ENCODE results near the gene EPHB1.

Gene EPHB1

DNA sequence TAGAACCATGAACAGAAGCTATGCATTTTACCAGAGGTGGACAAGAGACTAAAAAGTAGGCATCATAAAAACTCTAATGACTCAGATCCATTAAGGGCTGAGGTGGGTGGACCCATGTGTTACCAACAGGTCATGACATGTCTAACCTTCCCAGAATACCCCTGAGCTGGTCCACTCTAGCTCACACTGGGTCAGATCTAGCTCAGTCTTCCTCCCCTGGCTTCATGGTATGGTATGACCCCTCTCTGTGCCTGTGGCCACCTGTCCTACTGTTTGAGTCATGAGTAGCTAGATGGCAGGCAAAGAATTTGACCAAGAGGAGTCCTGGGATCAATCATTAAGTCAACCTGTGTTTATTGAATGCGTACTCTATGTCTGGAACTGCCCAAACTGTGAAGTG is 340.4 kb downstream of the EPHB1 start:
- no peak overlapping the region for H3K14ac ChIP-seq (ENCODE audit: low read length in 2 of 2)
- no peaks in the 10 kb centered on the region for H3K79me1 ChIP-seq (replicated peaks; ENCODE audit: low read length, poor library complexity, severe bottlenecking)
- H4K91ac ChIP-seq (ENCODE audit: low read length), result no peak overlapping the region
- H4K8ac ChIP-seq (ENCODE audit: low read length), result no peak overlapping the region
- H2BK12ac ChIP-seq (ENCODE audit: low read length in 2 of 2), result no peak overlapping the region
- no peak overlapping the region for H3K18ac ChIP-seq (ENCODE audit: low read depth in 1 of 2, low read length in 2 of 2)
- peaks cover 0 to 3% of the 10 kb centered on the region in 2 experiments for H3K36me3 ChIP-seq (ENCODE audit: control insufficient read depth in 1 of 2, insufficient read depth in 2 of 2, low read depth in 1 of 2, low read length in 2 of 2)
- H3K4me2 ChIP-seq (ENCODE audit: low read length, poor library complexity, severe bottlenecking), result no peak overlapping the region
- no peak overlapping the region for H2BK15ac ChIP-seq (ENCODE audit: low read depth, poor library complexity, severe bottlenecking)
- no peak overlapping the region for H3K27ac ChIP-seq (ENCODE audit: low read length, poor library complexity, severe bottlenecking)
- no peak overlapping the region for H3K23ac ChIP-seq (ENCODE audit: low read length in 2 of 2)
- H3K9ac ChIP-seq (ENCODE audit: low read length), result no peak overlapping the region
- no peaks in the 10 kb centered on the region for H3K4me1 ChIP-seq (ENCODE audit: control insufficient read depth, insufficient read depth, low read depth, low read length)
- H3K4ac ChIP-seq (ENCODE audit: low read depth in 1 of 2, low read length in 2 of 2), result no peak overlapping the region
- H2AK5ac ChIP-seq (ENCODE audit: low read length, severe bottlenecking), result no peak overlapping the region
- no peak overlapping the region for H2BK120ac ChIP-seq (ENCODE audit: low read depth, low read length)
- no peaks in the 10 kb centered on the region for H3K27me3 ChIP-seq (ENCODE audit: control insufficient read depth in 1 of 2, insufficient read depth in 1 of 2, low read length in 2 of 2)
- H2AFZ ChIP-seq (ENCODE audit: low read depth, low read length), result no peak overlapping the region
- H2BK5ac ChIP-seq (ENCODE audit: low read depth, low read length, poor library complexity, severe bottlenecking), result no peak overlapping the region
- H3K9me3 ChIP-seq (ENCODE audit: control insufficient read depth, low read length), result no peaks in the 10 kb centered on the region
- WGBS, result 67% methylated on average over 1 of the region's 1 CpG
- DNase-seq, result no peak
- no peak overlapping the region for H3K4me3 ChIP-seq (ENCODE audit: insufficient read depth in 1 of 2, low read depth in 1 of 2, low read length in 2 of 2)

DNA sequence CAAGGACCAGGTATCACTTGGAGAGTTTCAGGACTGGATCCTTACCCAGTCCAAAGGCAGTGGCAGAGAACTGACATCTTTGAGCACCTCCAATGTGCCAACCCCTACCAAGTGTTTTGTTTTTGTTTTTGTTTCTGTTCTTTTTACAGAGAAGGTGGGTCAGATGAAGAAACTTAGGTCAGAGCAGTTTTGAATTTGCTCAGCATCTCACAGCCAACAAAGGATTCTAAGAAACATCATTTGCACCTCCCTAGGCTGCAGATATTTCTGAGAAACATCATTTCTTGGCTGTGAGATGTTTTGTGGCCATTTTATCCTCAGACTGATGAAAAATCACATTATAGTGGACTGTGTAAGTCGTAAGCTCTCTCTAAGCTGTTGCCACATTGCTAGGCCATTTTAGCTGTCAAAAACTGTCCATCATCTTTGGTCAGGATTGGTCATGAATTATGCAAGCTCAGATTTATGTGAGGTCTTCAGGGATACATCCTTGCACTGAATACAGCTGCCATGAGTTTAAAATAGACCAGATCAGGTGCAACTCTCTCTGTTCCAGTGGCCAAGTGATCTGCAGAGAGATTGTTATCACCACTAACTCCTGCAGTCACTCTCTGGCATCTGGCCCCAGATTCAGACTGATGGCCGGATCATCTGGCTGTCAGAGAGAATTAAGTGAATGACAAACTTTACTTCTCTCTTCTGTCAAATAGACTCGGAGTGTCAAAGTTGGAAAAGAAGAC is 341.5 kb downstream of the EPHB1 start:
- H2BK12ac ChIP-seq (ENCODE audit: low read length in 2 of 2), result no peak overlapping the region
- no peak overlapping the region for H3K9ac ChIP-seq (ENCODE audit: low read length)
- H3K9me3 ChIP-seq (ENCODE audit: control insufficient read depth, low read length), result no peaks in the 10 kb centered on the region
- no peak overlapping the region for H2AFZ ChIP-seq (ENCODE audit: low read depth, low read length)
- no peak overlapping the region for H2BK120ac ChIP-seq (ENCODE audit: low read depth, low read length)
- H3K4ac ChIP-seq (ENCODE audit: low read depth in 1 of 2, low read length in 2 of 2), result no peak overlapping the region
- H3K4me3 ChIP-seq (ENCODE audit: insufficient read depth in 1 of 2, low read depth in 1 of 2, low read length in 2 of 2), result no peak overlapping the region
- H3K4me1 ChIP-seq (ENCODE audit: control insufficient read depth, insufficient read depth, low read depth, low read length), result no peaks in the 10 kb centered on the region
- peaks cover 0 to 3% of the 10 kb centered on the region in 2 experiments for H3K36me3 ChIP-seq (ENCODE audit: control insufficient read depth in 1 of 2, insufficient read depth in 2 of 2, low read depth in 1 of 2, low read length in 2 of 2)
- H3K18ac ChIP-seq (ENCODE audit: low read depth in 1 of 2, low read length in 2 of 2), result no peak overlapping the region
- no peak overlapping the region for H4K91ac ChIP-seq (ENCODE audit: low read length)
- H3K27me3 ChIP-seq (ENCODE audit: control insufficient read depth in 1 of 2, insufficient read depth in 1 of 2, low read length in 2 of 2), result no peaks in the 10 kb centered on the region
- H2AK5ac ChIP-seq (ENCODE audit: low read length, severe bottlenecking), result no peak overlapping the region
- no peak overlapping the region for H3K14ac ChIP-seq (ENCODE audit: low read length in 2 of 2)
- no peak overlapping the region for H3K27ac ChIP-seq (ENCODE audit: low read length, poor library complexity, severe bottlenecking)
- no peak for DNase-seq
- no peak overlapping the region for H3K23ac ChIP-seq (ENCODE audit: low read length in 2 of 2)
- no peak overlapping the region for H2BK5ac ChIP-seq (ENCODE audit: low read depth, low read length, poor library complexity, severe bottlenecking)
- H2BK15ac ChIP-seq (ENCODE audit: low read depth, poor library complexity, severe bottlenecking), result no peak overlapping the region
- no peak overlapping the region for H4K8ac ChIP-seq (ENCODE audit: low read length)
- H3K79me1 ChIP-seq (replicated peaks; ENCODE audit: low read length, poor library complexity, severe bottlenecking), result no peaks in the 10 kb centered on the region
- 51% methylated on average over 3 of the region's 3 CpGs for WGBS
- H3K4me2 ChIP-seq (ENCODE audit: low read length, poor library complexity, severe bottlenecking), result no peak overlapping the region

DNA sequence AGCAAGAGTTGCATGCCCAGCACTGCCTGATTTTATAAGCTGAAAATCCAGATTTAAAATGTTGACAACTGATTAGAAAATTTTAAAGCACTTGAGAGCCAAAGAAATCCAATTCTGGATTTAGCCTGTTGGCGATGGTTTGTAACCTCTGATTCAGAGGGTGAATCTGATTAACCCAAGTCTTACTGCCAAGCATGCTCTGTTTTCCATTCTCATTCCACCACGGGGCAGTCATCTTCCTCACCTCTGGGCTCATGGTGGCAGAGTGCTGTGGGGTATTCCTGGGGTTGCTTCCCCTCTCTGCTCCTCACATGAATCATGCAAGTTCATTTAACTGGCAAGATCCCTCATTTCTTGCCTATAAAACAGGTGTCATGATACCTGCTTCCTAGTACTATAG is 342.2 kb downstream of the EPHB1 start:
- no peak overlapping the region for H3K4me2 ChIP-seq (ENCODE audit: low read length, poor library complexity, severe bottlenecking)
- no peak overlapping the region for H3K14ac ChIP-seq (ENCODE audit: low read length in 2 of 2)
- no peak overlapping the region for H3K18ac ChIP-seq (ENCODE audit: low read depth in 1 of 2, low read length in 2 of 2)
- no peak overlapping the region for H3K4ac ChIP-seq (ENCODE audit: low read depth in 1 of 2, low read length in 2 of 2)
- no peaks in the 10 kb centered on the region for H3K79me1 ChIP-seq (replicated peaks; ENCODE audit: low read length, poor library complexity, severe bottlenecking)
- H3K9ac ChIP-seq (ENCODE audit: low read length), result no peak overlapping the region
- H4K8ac ChIP-seq (ENCODE audit: low read length), result no peak overlapping the region
- H3K9me3 ChIP-seq (ENCODE audit: control insufficient read depth, low read length), result no peaks in the 10 kb centered on the region
- no peaks in the 10 kb centered on the region for H3K4me1 ChIP-seq (ENCODE audit: control insufficient read depth, insufficient read depth, low read depth, low read length)
- H3K4me3 ChIP-seq (ENCODE audit: insufficient read depth in 1 of 2, low read depth in 1 of 2, low read length in 2 of 2), result no peak overlapping the region
- WGBS, result 51% methylated on average over 2 of the region's 2 CpGs
- no peak overlapping the region for H2BK15ac ChIP-seq (ENCODE audit: low read depth, poor library complexity, severe bottlenecking)
- H3K27me3 ChIP-seq (ENCODE audit: control insufficient read depth in 1 of 2, insufficient read depth in 1 of 2, low read length in 2 of 2), result no peaks in the 10 kb centered on the region
- DNase-seq, result no peak
- peaks cover 0 to 3% of the 10 kb centered on the region in 2 experiments for H3K36me3 ChIP-seq (ENCODE audit: control insufficient read depth in 1 of 2, insufficient read depth in 2 of 2, low read depth in 1 of 2, low read length in 2 of 2)
- H3K23ac ChIP-seq (ENCODE audit: low read length in 2 of 2), result no peak overlapping the region
- no peak overlapping the region for H4K91ac ChIP-seq (ENCODE audit: low read length)
- no peak overlapping the region for H2AK5ac ChIP-seq (ENCODE audit: low read length, severe bottlenecking)
- H2BK120ac ChIP-seq (ENCODE audit: low read depth, low read length), result no peak overlapping the region
- no peak overlapping the region for H2BK5ac ChIP-seq (ENCODE audit: low read depth, low read length, poor library complexity, severe bottlenecking)
- H2AFZ ChIP-seq (ENCODE audit: low read depth, low read length), result no peak overlapping the region
- no peak overlapping the region for H3K27ac ChIP-seq (ENCODE audit: low read length, poor library complexity, severe bottlenecking)
- no peak overlapping the region for H2BK12ac ChIP-seq (ENCODE audit: low read length in 2 of 2)

DNA sequence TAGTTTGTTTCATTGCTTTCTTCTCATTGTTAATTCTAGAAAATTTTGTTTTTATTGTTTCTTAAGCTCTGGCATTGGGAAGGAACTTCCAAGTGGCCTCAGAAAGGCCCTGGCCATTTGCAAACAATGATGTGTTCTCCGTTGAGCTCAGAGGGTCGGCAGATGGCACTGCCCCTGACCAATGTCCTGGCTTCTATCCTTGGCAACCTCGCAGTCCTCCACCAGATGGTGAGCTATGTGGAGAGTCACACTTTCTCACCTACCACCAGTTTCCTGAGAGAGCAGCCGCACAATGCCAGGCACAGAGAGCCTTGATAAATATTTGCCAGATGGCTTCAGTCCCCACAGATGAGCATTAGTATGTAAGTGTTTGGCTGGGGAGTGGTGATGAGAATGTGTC is 343.7 kb downstream of the EPHB1 start:
- no peak overlapping the region for H3K23ac ChIP-seq (ENCODE audit: low read length in 2 of 2)
- H3K36me3 ChIP-seq (ENCODE audit: control insufficient read depth in 1 of 2, insufficient read depth in 2 of 2, low read depth in 1 of 2, low read length in 2 of 2), result no peaks in the 10 kb centered on the region
- H3K14ac ChIP-seq (ENCODE audit: low read length in 2 of 2), result no peak overlapping the region

More for the DNA sequence above, 343.7 kb downstream of the EPHB1 start:
- Histone ChIP-seq H3K27me3 (ENCODE audit: control insufficient read depth in 1 of 2, insufficient read depth in 1 of 2, low read length in 2 of 2) (no peaks in the 10 kb centered on the region), H2BK5ac (ENCODE audit: low read depth, low read length, poor library complexity, severe bottlenecking) (no peak overlapping the region), H4K91ac (ENCODE audit: low read length) (no peak overlapping the region), H4K8ac (ENCODE audit: low read length) (no peak overlapping the region), H2AFZ (ENCODE audit: low read depth, low read length) (no peak overlapping the region), H3K4ac (ENCODE audit: low read depth in 1 of 2, low read length in 2 of 2) (no peak overlapping the region), H3K79me1 (replicated peaks; ENCODE audit: low read length, poor library complexity, severe bottlenecking) (no peaks in the 10 kb centered on the region), H3K27ac (ENCODE audit: low read length, poor library complexity, severe bottlenecking) (no peak overlapping the region), H2BK12ac (ENCODE audit: low read length in 2 of 2) (no peak overlapping the region), H3K9ac (ENCODE audit: low read length) (no peak overlapping the region), H2BK15ac (ENCODE audit: low read depth, poor library complexity, severe bottlenecking) (no peak overlapping the region), H3K18ac (ENCODE audit: low read depth in 1 of 2, low read length in 2 of 2) (no peak overlapping the region), H3K9me3 (ENCODE audit: control insufficient read depth, low read length) (no peaks in the 10 kb centered on the region), H3K4me2 (ENCODE audit: low read length, poor library complexity, severe bottlenecking) (no peak overlapping the region), H3K4me1 (ENCODE audit: control insufficient read depth, insufficient read depth, low read depth, low read length) (no peaks in the 10 kb centered on the region), H3K4me3 (ENCODE audit: insufficient read depth in 1 of 2, low read depth in 1 of 2, low read length in 2 of 2) (no peak overlapping the region), H2AK5ac (ENCODE audit: low read length, severe bottlenecking) (no peak overlapping the region), H2BK120ac (ENCODE audit: low read depth, low read length) (no peak overlapping the region)
- DNase-seq, result no peak
- 92% methylated on average over 4 of the region's 4 CpGs for WGBS
